CD4-positive, alpha-beta T cell (primary cell): Measurements from ENCODE around the gene ATP2B2. TPM values are rescaled to one million over a fixed set of nuclear protein-coding genes. Genes with fewer than 3 reads are reported as not detected.

ENCODE experiments used
- ATAC-seq: fragments of 200-7000 bp; cut with Tn5 transposase; one replicate; pipeline ENCODE4 v1.10.0; 2022; ENCODE audit warnings: mild to moderate bottlenecking; ENCODE audit not compliant: poor library complexity
- CTCF ChIA-PET: fragments of 350-600 bp; sonication (Branson Sonifier 250); formaldehyde crosslinking; loops from one replicate; lab custom pipeline; 2021; ENCODE audit warnings: antibody characterized with exemption, inconsistent platforms; lab: Charles Lee
- POLR2A ChIA-PET: fragments of 350-600 bp; sonication (Branson Sonifier 250); formaldehyde crosslinking; loops from one replicate; lab custom pipeline; 2021; ENCODE audit warnings: antibody characterized with exemption, inconsistent platforms; lab: Charles Lee
- DNase-seq, 14 experiments: peaks; one replicate each; pipeline ENCODE4 v3.0.0-alpha.2; 2013 to 2020; ENCODE audit warnings: mixed read lengths in 2 of 14
- H3K27ac ChIP-seq, 2 donors: one replicate each; pipeline versions ENCODE4 v1.5.1 to v1.7.0; 2013; ENCODE audit warnings: low read length in 2 of 2, low read depth in 1 of 2, mild to moderate bottlenecking in 1 of 2
- H3K27me3 ChIP-seq, 2 experiments: 1 replicate in 1 of 2; 2 replicates in 1 of 2; pipeline versions ENCODE4 v1.6.1 to v1.7.0; 2013; ENCODE audit warnings: low read length in 2 of 2, control low read depth in 1 of 2, mild to moderate bottlenecking in 1 of 2, moderate library complexity in 1 of 2; ENCODE audit not compliant: insufficient read depth in 2 of 2, control insufficient read depth in 1 of 2
- H3K36me3 ChIP-seq: one replicate; pipeline ENCODE4 v1.6.1; 2013; ENCODE audit warnings: low read length, control low read depth; ENCODE audit not compliant: insufficient read depth
- H3K4me1 ChIP-seq: one replicate; pipeline ENCODE4 v1.6.1; 2013; ENCODE audit warnings: low read length, control low read depth; ENCODE audit not compliant: insufficient read depth
- H3K4me3 ChIP-seq: one replicate; pipeline ENCODE4 v1.5.1; 2013; ENCODE audit warnings: mild to moderate bottlenecking, low read length, moderate library complexity
- H3K9me3 ChIP-seq, 2 experiments: 1 replicate in 1 of 2; 2 replicates in 1 of 2; pipeline versions ENCODE4 v1.6.1 to v1.7.0; 2013; ENCODE audit warnings: low read length in 2 of 2, mild to moderate bottlenecking in 2 of 2, control low read depth in 1 of 2, moderate library complexity in 1 of 2; ENCODE audit not compliant: control insufficient read depth in 1 of 2, insufficient read depth in 1 of 2
- H3K27ac Mint-ChIP-seq: one replicate; pipeline ENCODE4 v1.8.0; 2020; ENCODE audit warnings: mixed read lengths
- H3K27me3 Mint-ChIP-seq: one replicate; pipeline ENCODE4 v1.8.0; 2021; ENCODE audit warnings: mixed read lengths
- H3K36me3 Mint-ChIP-seq: one replicate; pipeline ENCODE4 v1.8.0; 2021; ENCODE audit warnings: low read depth, mixed read lengths
- H3K4me1 Mint-ChIP-seq: one replicate; pipeline ENCODE4 v1.8.0; 2021; ENCODE audit warnings: low read depth, mixed read lengths
- H3K4me3 Mint-ChIP-seq: one replicate; pipeline ENCODE4 v1.8.0; 2020; ENCODE audit warnings: mild to moderate bottlenecking, mixed read lengths
- H3K9me3 Mint-ChIP-seq: one replicate; pipeline ENCODE4 v1.8.0; 2020; ENCODE audit warnings: mixed read lengths
- intact Hi-C, 2 experiments: fragments of 100-400 bp; cut with DNase I in 1 of 2; cut with micrococcal nuclease in 1 of 2; formaldehyde crosslinking; loops; one replicate each; pipeline versions ENCODE4 v1.15.1 to v1.9.0; 2023 to 2025; cut with DNase I, micrococcal nuclease
- polyA plus RNA-seq, 2 donors: library from polyadenylated mRNA; unstranded; fragments of 120-200 nt; gene quantifications; one replicate each; pipeline ENCODE4 v1.2.1, GENCODE V29; 2013
- total RNA-seq, 174 experiments: library from RNA in 2 of 174; stranded (reverse) in 2 of 174; gene quantifications; one replicate each; pipeline ENCODE4 v1.2.3 and lab custom pipeline; 2021 to 2026
- TF ChIP-seq, protein P1 (sequence below): fragments of 200-600 bp; IDR thresholded peaks from one replicate; pipeline ENCODE4 v1.8.0; 2022; ENCODE audit warnings: antibody characterized with exemption, mild to moderate bottlenecking

Gene ATP2B2
- total RNA-seq = not detected
- polyA plus RNA-seq (2013, experiment 1 of 2) = 0.03 TPM
- 0.15 TPM for polyA plus RNA-seq (2013, experiment 2 of 2)
- 0 to 0.39 (median 0.05) reads per million in 172 experiments for total RNA-seq (lab: John Stamatoyannopoulos, UW)

- H3K36me3 Mint-ChIP-seq = no peaks in the 10 kb centered on the region
- Histone ChIP-seq H3K9me3 (no peaks in the 10 kb centered on the region), H3K27ac (no peak within 1 kb of the TSS), H3K36me3 (no peaks in the 10 kb centered on the region), H3K4me1 (peaks cover 10% of the 10 kb centered on the region), H3K27me3 (peaks cover 16 to 26% of the 10 kb centered on the region in 2 experiments), H3K4me3 (peak within 1 kb of the TSS; percentile 22)
- TF ChIP-seq, protein P1, sequence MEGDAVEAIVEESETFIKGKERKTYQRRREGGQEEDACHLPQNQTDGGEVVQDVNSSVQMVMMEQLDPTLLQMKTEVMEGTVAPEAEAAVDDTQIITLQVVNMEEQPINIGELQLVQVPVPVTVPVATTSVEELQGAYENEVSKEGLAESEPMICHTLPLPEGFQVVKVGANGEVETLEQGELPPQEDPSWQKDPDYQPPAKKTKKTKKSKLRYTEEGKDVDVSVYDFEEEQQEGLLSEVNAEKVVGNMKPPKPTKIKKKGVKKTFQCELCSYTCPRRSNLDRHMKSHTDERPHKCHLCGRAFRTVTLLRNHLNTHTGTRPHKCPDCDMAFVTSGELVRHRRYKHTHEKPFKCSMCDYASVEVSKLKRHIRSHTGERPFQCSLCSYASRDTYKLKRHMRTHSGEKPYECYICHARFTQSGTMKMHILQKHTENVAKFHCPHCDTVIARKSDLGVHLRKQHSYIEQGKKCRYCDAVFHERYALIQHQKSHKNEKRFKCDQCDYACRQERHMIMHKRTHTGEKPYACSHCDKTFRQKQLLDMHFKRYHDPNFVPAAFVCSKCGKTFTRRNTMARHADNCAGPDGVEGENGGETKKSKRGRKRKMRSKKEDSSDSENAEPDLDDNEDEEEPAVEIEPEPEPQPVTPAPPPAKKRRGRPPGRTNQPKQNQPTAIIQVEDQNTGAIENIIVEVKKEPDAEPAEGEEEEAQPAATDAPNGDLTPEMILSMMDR = no peak
- peaks cover 27% of the 10 kb centered on the region for H3K27me3 Mint-ChIP-seq
- DNase-seq (peak in 4 of 14 experiments; percentile 7 to 21 (median 16)), ATAC-seq (peak; percentile 59)
- no peaks in the 10 kb centered on the region for H3K4me1 Mint-ChIP-seq
- H3K27ac Mint-ChIP-seq = no peak within 1 kb of the TSS
- H3K4me3 Mint-ChIP-seq = peak within 1 kb of the TSS; percentile 56
- H3K9me3 Mint-ChIP-seq = no peaks in the 10 kb centered on the region
- CTCF ChIA-PET = no interaction called here
- POLR2A ChIA-PET = no interaction called here
- intact Hi-C loops = no loop called here
Observed at GRCh38 chr3:10505050-10505790, at the start of gene ATP2B2. Gene ATP2B2, minus strand, starts transcription at chr3:10505586. Its CDS starts 56,043 bp downstream, at chr3:10449543.

- Mint-ChIP-seq H3K4me3 (no peak overlapping the region), H3K4me1 (peaks cover 26% of the 10 kb centered on the region), H3K9me3 (no peaks in the 10 kb centered on the region), H3K36me3 (no peaks in the 10 kb centered on the region), H3K27me3 (no peaks in the 10 kb centered on the region), H3K27ac (no peak overlapping the region)
- TF ChIP-seq, protein P1 = no peak
- H3K4me3 ChIP-seq = no peak overlapping the region
- H3K27me3 ChIP-seq = no peaks in the 10 kb centered on the region
- CTCF ChIA-PET = no interaction called here
- no peak for DNase-seq
- ATAC-seq = no peak
- POLR2A ChIA-PET = no interaction called here
- peaks cover 24% of the 10 kb centered on the region for H3K4me1 ChIP-seq
- no peaks in the 10 kb centered on the region for H3K9me3 ChIP-seq
- no peaks in the 10 kb centered on the region for H3K36me3 ChIP-seq
- intact Hi-C loops = no loop called here
- H3K27ac ChIP-seq = no peak overlapping the region
Observed at GRCh38 chr3:10554746-10555145, 49.4 kb upstream of the ATP2B2 start.

GRCh38 chr3:10554236-10554611 is 48.8 kb upstream of the ATP2B2 start:
- Histone ChIP-seq H3K9me3 (no peaks in the 10 kb centered on the region), H3K27ac (no peak overlapping the region), H3K4me3 (no peak overlapping the region), H3K4me1 (peaks cover 24% of the 10 kb centered on the region), H3K27me3 (no peaks in the 10 kb centered on the region), H3K36me3 (no peaks in the 10 kb centered on the region)
- TF ChIP-seq, protein P1 = no peak
- no peak overlapping the region for H3K27ac Mint-ChIP-seq
- H3K4me1 Mint-ChIP-seq = peaks cover 26% of the 10 kb centered on the region
- H3K27me3 Mint-ChIP-seq = no peaks in the 10 kb centered on the region
- H3K4me3 Mint-ChIP-seq = no peak overlapping the region
- intact Hi-C loops = no loop called here
- ChIA-PET CTCF (no interaction called here), POLR2A (no interaction called here)
- no peaks in the 10 kb centered on the region for H3K36me3 Mint-ChIP-seq
- ATAC-seq = no peak
- no peak for DNase-seq
- no peaks in the 10 kb centered on the region for H3K9me3 Mint-ChIP-seq
